ENCODE results near the gene PER1. TPM values are rescaled to one million over a fixed set of nuclear protein-coding genes. Genes with fewer than 3 reads are reported as not detected.

The PER1 gene
- total and polyA plus RNA-seq, 10 of the 15 experiments (the other 5 are each of a cell fraction or from before 2014, with no cell fraction given) = 0.02 to 25.1 (median 5.4) TPM

GRCh38 chr17:8151120-8151640, 1.0 kb downstream of the PER1 start:
- Histone ChIP-seq H3K4me1 (ENCODE audit: control insufficient read depth, insufficient read depth, low read length) (peaks cover 19% of the 10 kb centered on the region), H4K20me1 (ENCODE audit: control insufficient read depth, insufficient read depth) (no peaks in the 10 kb centered on the region; the same call in 1 of the 2 replicates), H3K27ac (ENCODE audit: control insufficient read depth, insufficient read depth) (peak overlapping the region; percentile 89), H3K4me2 (ENCODE audit: control insufficient read depth, insufficient read depth) (peak overlapping the region; percentile 97), H3K9me3 (replicated peaks; ENCODE audit: control insufficient read depth, insufficient read depth, low read length) (no peaks in the 10 kb centered on the region), H3K4me3 (peak overlapping the region; percentile 89), H3K9ac (ENCODE audit: control insufficient read depth, insufficient read depth, low read length) (peak overlapping the region; percentile 85), H3K36me3 (ENCODE audit: control insufficient read depth in 2 of 2, insufficient read depth in 2 of 2, low read length in 1 of 2) (peaks cover 9 to 14% of the 10 kb centered on the region in 2 experiments), H2AFZ (ENCODE audit: control insufficient read depth, low read depth, low read length) (peak overlapping the region; percentile 51), H3K27me3 (replicated peaks in 1 of 2; ENCODE audit: control insufficient read depth in 2 of 2, insufficient read depth in 2 of 2, low read length in 1 of 2) (no peaks in the 10 kb centered on the region), H3K79me2 (ENCODE audit: control insufficient read depth, insufficient read depth, low read length) (peaks cover 21% of the 10 kb centered on the region)
- no peak for DNase-seq (ENCODE audit: low read depth, low spot score)
- TSS peak; percentile 18 for BruUV-seq (replicated peaks)
- ChIA-PET POLR2A (interaction anchor here (0.5 to 3.8 kb wide), 13 partner anchors 12 to 210 kb away, joined by 3 to 29 read pairs (median 4); partner anchors contain the start of genes HES7 and SLC25A35), RAD21 (ENCODE audit: unreplicated experiment) (interaction anchor here (0.9 to 1.4 kb wide), 7 partner anchors 11 to 74 kb away, joined by 3 to 6 read pairs (median 4); partner anchors contain the start of genes BORCS6 and HES7), CTCF (interaction anchor here (0.6 to 3.4 kb wide), 8 partner anchors 10 to 150 kb away, joined by 3 to 29 read pairs (median 4); no protein-coding TSS in a partner anchor), SMC1A (ENCODE audit: uncharacterized antibody, unreplicated experiment) (interaction anchor here (0.6 to 1.8 kb wide), 10 partner anchors 10 to 599 kb away, joined by 3 to 13 read pairs (median 3); partner anchors contain the start of gene HES7)
- peak; percentile 86 for FAIRE-seq
- peak; percentile 75 for ATAC-seq
- intact Hi-C loops (cut with micrococcal nuclease; ENCODE audit: unreplicated experiment) = loop anchor here (1.0 kb wide), 1 partner anchor 12 kb away; no protein-coding TSS in a partner anchor
- in situ Hi-C loops (cut with MboI) = no loop called here
- 1% methylated on average over 37 of the region's 38 CpGs for WGBS (ENCODE audit: insufficient coverage, insufficient replicate concordance, low lambda C conversion rate, missing lambda C conversion rate)
- TF ChIP-seq YY1 (IDR thresholded peaks at IDR 0.05; ENCODE audit: low read depth, low read length) (peak; percentile 36; the same call in 1 of the 2 replicates), BRCA1 (IDR thresholded peaks at IDR 0.05; ENCODE audit: low read depth, low read length) (no peak), HDAC2 (IDR thresholded peaks at IDR 0.05) (no peak), NR2C2 (IDR thresholded peaks at IDR 0.05; ENCODE audit: borderline replicate concordance, control insufficient read depth, insufficient read length, low read depth) (no peak), PML (IDR thresholded peaks at IDR 0.05; ENCODE audit: low read length) (no peak), ASH2L (IDR thresholded peaks at IDR 0.05; ENCODE audit: borderline replicate concordance, low read depth) (no peak), NRF1 (conservative IDR thresholded peaks at IDR 0.05; ENCODE audit: low read depth, low read length) (peak; percentile 88), ATF2 (IDR thresholded peaks at IDR 0.05; ENCODE audit: low read length) (no peak), SIX5 (IDR thresholded peaks at IDR 0.05; ENCODE audit: low read depth, low read length, severe bottlenecking) (no peak), CREM (IDR thresholded peaks at IDR 0.05; ENCODE audit: low read depth) (peak; percentile 89), NFYB (IDR thresholded peaks at IDR 0.05; ENCODE audit: insufficient read depth, low read depth, low read length) (no peak), KLF5 (IDR thresholded peaks at IDR 0.05; ENCODE audit: partially characterized antibody) (peak; percentile 51), NFXL1 (IDR thresholded peaks at IDR 0.05; ENCODE audit: borderline replicate concordance) (no peak), CREB1 (IDR thresholded peaks at IDR 0.05; ENCODE audit: low read depth) (peak; percentile 93), NR2C1 (IDR thresholded peaks at IDR 0.05) (no peak), TCF3 (IDR thresholded peaks at IDR 0.05; ENCODE audit: borderline replicate concordance, insufficient read depth, low read depth, low read length) (peak; percentile 72; the same call in 1 of the 2 replicates), RBBP5 (conservative IDR thresholded peaks at IDR 0.05) (no peak), DPF2 (IDR thresholded peaks at IDR 0.05) (peak; percentile 90), EED (IDR thresholded peaks at IDR 0.05; ENCODE audit: low read depth) (peak; percentile 49), GATAD2B (conservative IDR thresholded peaks at IDR 0.05; ENCODE audit: low read depth) (peak; percentile 91), EZH2 (IDR thresholded peaks at IDR 0.05; ENCODE audit: borderline replicate concordance, control insufficient read depth, low read depth, low read length) (no peak), FOS (IDR thresholded peaks at IDR 0.05; ENCODE audit: borderline replicate concordance, extremely low read depth, insufficient read length) (no peak), SP1 (IDR thresholded peaks at IDR 0.05; ENCODE audit: low read depth, low read length) (peak; percentile 72), ZZZ3 (IDR thresholded peaks at IDR 0.05; ENCODE audit: control insufficient read depth, insufficient read length, low read depth) (no peak)
